ENCODE measurements around the gene METTL24. TPM values are rescaled to one million over a fixed set of nuclear protein-coding genes. Genes with fewer than 3 reads are reported as not detected.

Gene METTL24
- total and polyA plus RNA-seq, 2 of the 8 experiments (the other 6 are each of a cell fraction or from before 2014, with no cell fraction given), result 0.30 to 0.39 TPM

DNA sequence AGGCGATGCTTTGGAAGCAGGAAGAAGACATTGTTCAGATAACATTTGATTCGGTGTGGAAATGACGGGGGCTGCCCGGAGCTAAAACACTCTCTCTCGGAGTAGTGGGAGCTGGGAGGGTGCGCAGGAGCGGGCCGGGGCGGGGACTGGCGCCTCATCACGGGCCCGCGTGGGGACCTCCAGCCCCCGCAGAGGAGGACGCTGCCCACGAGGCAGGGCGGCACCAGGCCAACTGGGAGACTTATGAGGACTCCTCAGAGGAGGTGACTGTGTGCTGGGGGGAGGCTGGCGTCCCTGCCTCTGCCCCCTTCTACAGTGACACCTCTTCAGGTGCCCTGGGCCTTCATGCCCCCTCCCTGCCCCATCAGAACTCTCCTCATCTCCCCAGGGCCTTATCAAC lies 42.1 kb upstream of the METTL24 start:
- Histone ChIP-seq H3K79me2 (ENCODE audit: control insufficient read depth in 1 of 2, insufficient read depth in 2 of 2, low read length in 2 of 2) (no peaks in the 10 kb centered on the region), H3K23me2 (ENCODE audit: low read depth, low read length) (no peaks in the 10 kb centered on the region), H2BK120ac (replicated peaks; ENCODE audit: low read depth, low read length) (no peak overlapping the region), H2BK20ac (ENCODE audit: low read length) (no peak overlapping the region), H3K4ac (replicated peaks; ENCODE audit: insufficient read length, low read depth, low read length) (no peak overlapping the region), H3K23ac (ENCODE audit: insufficient read length) (no peak overlapping the region), H3K4me1 (replicated peaks in 1 of 4; ENCODE audit: control insufficient read depth in 3 of 4, insufficient read depth in 4 of 4, low read length in 3 of 4) (no peaks in the 10 kb centered on the region), H3K4me2 (ENCODE audit: insufficient read depth in 1 of 2, low read depth in 2 of 2, low read length in 2 of 2) (no peak overlapping the region), H4K91ac (replicated peaks; ENCODE audit: insufficient read length, low read length) (no peak overlapping the region), H2BK12ac (ENCODE audit: low read depth, low read length) (no peak overlapping the region), H2AK5ac (ENCODE audit: low read depth, low read length) (no peak overlapping the region), H3K9ac (replicated peaks in 1 of 4; ENCODE audit: extremely low read depth in 1 of 4, low read depth in 3 of 4, low read length in 3 of 4) (no peak overlapping the region), H4K20me1 (replicated peaks in 1 of 2; ENCODE audit: control insufficient read depth in 1 of 2, insufficient read depth in 2 of 2, low read length in 2 of 2) (no peaks in the 10 kb centered on the region), H3K36me3 (ENCODE audit: control insufficient read depth in 2 of 4, insufficient read depth in 4 of 4, low read length in 3 of 4) (no peaks in the 10 kb centered on the region), H3K56ac (replicated peaks; ENCODE audit: insufficient read length, low read depth, low read length) (no peak overlapping the region), H3K14ac (ENCODE audit: insufficient read length) (no peak overlapping the region), H3K9me3 (ENCODE audit: insufficient read depth in 2 of 2, low read depth in 1 of 2, low read length in 1 of 2) (no peaks in the 10 kb centered on the region), H3K18ac (ENCODE audit: extremely low read depth, low read length) (no peak overlapping the region), H3K27ac (ENCODE audit: low read depth, low read length) (no peak overlapping the region), H4K8ac (ENCODE audit: extremely low read depth, insufficient read depth, low read length) (no peak overlapping the region), H2AFZ (ENCODE audit: low read length) (no peak overlapping the region), H2BK15ac (ENCODE audit: low read length) (no peak overlapping the region), H3K4me3 (ENCODE audit: extremely low read depth in 1 of 4, insufficient read depth in 2 of 4, low read depth in 3 of 4, low read length in 4 of 4) (no peak overlapping the region), H4K5ac (ENCODE audit: insufficient read length, low read depth, low read length) (no peak overlapping the region), H2BK5ac (ENCODE audit: low read depth, low read length) (no peak overlapping the region), H3K79me1 (ENCODE audit: low read depth, low read length) (no peaks in the 10 kb centered on the region; the same call in 1 of the 2 replicates), H3K27me3 (replicated peaks in 1 of 4; ENCODE audit: control insufficient read depth in 3 of 4, extremely low read depth in 1 of 4, insufficient read depth in 3 of 4, low read length in 3 of 4) (no peaks in the 10 kb centered on the region)
- CTCF ChIA-PET (ENCODE audit: partially characterized antibody), result interaction anchor here (1.1 kb wide), 1 partner anchor 8 kb away, joined by 4 read pairs; no protein-coding TSS in a partner anchor
- no peak for DNase-seq (ENCODE audit: low read depth in 1 of 2, low spot score in 2 of 2)
- FAIRE-seq, result no peak
- TF ChIP-seq EP300 (IDR thresholded peaks at IDR 0.05; ENCODE audit: borderline replicate concordance in 1 of 2, low read depth in 2 of 2, low read length in 2 of 2) (no peak), CEBPB (IDR thresholded peaks at IDR 0.05; ENCODE audit: low read depth, low read length) (no peak), EZH2 (IDR thresholded peaks at IDR 0.05; ENCODE audit: low read depth, low read length, severe bottlenecking) (no peak), CREB1 (IDR thresholded peaks at IDR 0.05) (no peak), KDM1A (IDR thresholded peaks at IDR 0.05; ENCODE audit: borderline replicate concordance, low read length) (no peak), BACH1 (IDR thresholded peaks at IDR 0.05; ENCODE audit: low read length) (no peak), KDM4A (IDR thresholded peaks at IDR 0.05; ENCODE audit: low read depth, low read length, severe bottlenecking) (no peak), CBX5 (IDR thresholded peaks at IDR 0.05; ENCODE audit: low read depth, low read length) (no peak), GTF2F1 (IDR thresholded peaks at IDR 0.05; ENCODE audit: borderline replicate concordance, low read depth, low read length) (no peak)
- TF ChIP-seq, protein P1, sequence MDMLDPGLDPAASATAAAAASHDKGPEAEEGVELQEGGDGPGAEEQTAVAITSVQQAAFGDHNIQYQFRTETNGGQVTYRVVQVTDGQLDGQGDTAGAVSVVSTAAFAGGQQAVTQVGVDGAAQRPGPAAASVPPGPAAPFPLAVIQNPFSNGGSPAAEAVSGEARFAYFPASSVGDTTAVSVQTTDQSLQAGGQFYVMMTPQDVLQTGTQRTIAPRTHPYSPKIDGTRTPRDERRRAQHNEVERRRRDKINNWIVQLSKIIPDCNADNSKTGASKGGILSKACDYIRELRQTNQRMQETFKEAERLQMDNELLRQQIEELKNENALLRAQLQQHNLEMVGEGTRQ (IDR thresholded peaks at IDR 0.05; ENCODE audit: low read length), result no peak
- TF ChIP-seq, protein P2, sequence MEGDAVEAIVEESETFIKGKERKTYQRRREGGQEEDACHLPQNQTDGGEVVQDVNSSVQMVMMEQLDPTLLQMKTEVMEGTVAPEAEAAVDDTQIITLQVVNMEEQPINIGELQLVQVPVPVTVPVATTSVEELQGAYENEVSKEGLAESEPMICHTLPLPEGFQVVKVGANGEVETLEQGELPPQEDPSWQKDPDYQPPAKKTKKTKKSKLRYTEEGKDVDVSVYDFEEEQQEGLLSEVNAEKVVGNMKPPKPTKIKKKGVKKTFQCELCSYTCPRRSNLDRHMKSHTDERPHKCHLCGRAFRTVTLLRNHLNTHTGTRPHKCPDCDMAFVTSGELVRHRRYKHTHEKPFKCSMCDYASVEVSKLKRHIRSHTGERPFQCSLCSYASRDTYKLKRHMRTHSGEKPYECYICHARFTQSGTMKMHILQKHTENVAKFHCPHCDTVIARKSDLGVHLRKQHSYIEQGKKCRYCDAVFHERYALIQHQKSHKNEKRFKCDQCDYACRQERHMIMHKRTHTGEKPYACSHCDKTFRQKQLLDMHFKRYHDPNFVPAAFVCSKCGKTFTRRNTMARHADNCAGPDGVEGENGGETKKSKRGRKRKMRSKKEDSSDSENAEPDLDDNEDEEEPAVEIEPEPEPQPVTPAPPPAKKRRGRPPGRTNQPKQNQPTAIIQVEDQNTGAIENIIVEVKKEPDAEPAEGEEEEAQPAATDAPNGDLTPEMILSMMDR (IDR thresholded peaks at IDR 0.05; ENCODE audit: control extremely low read depth in 1 of 3, insufficient read depth in 1 of 3, low read depth in 1 of 3, low read length in 3 of 3), result no peak
- POLR2A ChIA-PET (ENCODE audit: partially characterized antibody), result no interaction called here
- 93% methylated on average over 17 of the region's 18 CpGs; no CpG with 5 or more reads in 1 of the 2 experiments for WGBS, 2 experiments (ENCODE audit: extremely low coverage in 1 of 2, insufficient coverage in 1 of 2, insufficient read length in 1 of 2, insufficient replicate concordance in 2 of 2, low coverage in 1 of 2, low lambda C conversion rate in 2 of 2, missing lambda C conversion rate in 1 of 2)
